Aortic smooth muscle cell (primary cell): Measurements from ENCODE around the gene KRTAP17-1. TPM values are rescaled to one million over a fixed set of nuclear protein-coding genes. Genes with fewer than 3 reads are reported as not detected.

ENCODE experiments used
- total RNA-seq: library from RNA; depleted of rRNA; stranded (reverse); fragments of >200 nt; gene quantifications from 2 replicates; pipeline ENCODE4 v1.2.3, GENCODE V29; 2014

The KRTAP17-1 gene
- total RNA-seq, result not detected in 2 replicates

GRCh38 chr17:41315204-41315794 lies at the start of gene KRTAP17-1:
Gene KRTAP17-1, minus strand, starts transcription at chr17:41315710. Its CDS starts 60 bp downstream, at chr17:41315650.

GRCh38 chr17:41350381-41350878 lies 34.9 kb upstream of the KRTAP17-1 start, which contains the start of gene KRT33A:
Gene KRT33A, minus strand, starts transcription at chr17:41350828. Its CDS starts 61 bp downstream, at chr17:41350767.

GRCh38 chr17:41308918-41309359 lies 6.6 kb downstream of the KRTAP17-1 start, which contains the start of gene KRTAP16-1:
Gene KRTAP16-1, minus strand, starts transcription at chr17:41309309. Its CDS starts 56 bp downstream, at chr17:41309253.

GRCh38 chr17:41301916-41302901 lies 13.3 kb downstream of the KRTAP17-1 start, which contains the start of gene KRTAP29-1:
Gene KRTAP29-1, minus strand, starts transcription at chr17:41302851. Its CDS starts 0 bp downstream, at chr17:41302851.

GRCh38 chr17:41275648-41276190 lies 39.8 kb downstream of the KRTAP17-1 start, which contains the start of gene KRTAP9-7:
Gene KRTAP9-7, plus strand, starts transcription at chr17:41275698. Its CDS starts 0 bp downstream, at chr17:41275698.

GRCh38 chr17:41265078-41265477 lies 50.4 kb downstream of the KRTAP17-1 start, which contains the start of gene KRTAP9-6:
Gene KRTAP9-6, plus strand, starts transcription at chr17:41265378. Its CDS starts 0 bp downstream, at chr17:41265378.

Other genes with a start within 250 kb of the KRTAP17-1 start
- gene KRTAP2-4, start 249.8 kb downstream of the KRTAP17-1 start, total RNA-seq, result not detected in 2 replicates
- not detected in 2 replicates for gene KRTAP4-7, start 231.6 kb downstream of the KRTAP17-1 start, total RNA-seq
- not detected in 2 replicates for gene KRTAP4-8, start 217.6 kb downstream of the KRTAP17-1 start, total RNA-seq
- gene KRTAP4-16, start 213.5 kb downstream of the KRTAP17-1 start, total RNA-seq, result not detected in 2 replicates
- gene KRTAP4-9, start 210.3 kb downstream of the KRTAP17-1 start, total RNA-seq, result not detected in 2 replicates
- not detected in 2 replicates for gene KRTAP4-11, start 197.3 kb downstream of the KRTAP17-1 start, total RNA-seq
- not detected in 2 replicates for gene KRTAP4-12, start 191.5 kb downstream of the KRTAP17-1 start, total RNA-seq
- not detected in 2 replicates for gene KRTAP4-6, start 175.2 kb downstream of the KRTAP17-1 start, total RNA-seq
- gene KRTAP4-5, start 165.9 kb downstream of the KRTAP17-1 start, total RNA-seq, result not detected in 2 replicates
- not detected in 2 replicates for gene KRTAP4-4, start 155.0 kb downstream of the KRTAP17-1 start, total RNA-seq
- gene KRTAP4-3, start 147.5 kb downstream of the KRTAP17-1 start, total RNA-seq, result not detected in 2 replicates
- gene KRTAP4-2, start 137.5 kb downstream of the KRTAP17-1 start, total RNA-seq, result not detected in 2 replicates
- not detected in 2 replicates for gene KRTAP4-1, start 130.8 kb downstream of the KRTAP17-1 start, total RNA-seq
- not detected in 2 replicates for gene KRTAP9-1, start 125.8 kb downstream of the KRTAP17-1 start, total RNA-seq
- gene KRTAP9-2, start 89.1 kb downstream of the KRTAP17-1 start, total RNA-seq, result not detected in 2 replicates
- gene KRTAP9-3, start 83.3 kb downstream of the KRTAP17-1 start, total RNA-seq, result not detected in 2 replicates
- gene KRTAP9-8, start 77.7 kb downstream of the KRTAP17-1 start, total RNA-seq, result not detected in 2 replicates
- not detected in 2 replicates for gene KRTAP9-4, start 66.0 kb downstream of the KRTAP17-1 start, total RNA-seq
- gene KRTAP9-9, start 60.3 kb downstream of the KRTAP17-1 start, total RNA-seq, result not detected in 2 replicates
- gene KRTAP9-6, start 50.3 kb downstream of the KRTAP17-1 start, total RNA-seq, result not detected in 2 replicates
- not detected in 2 replicates for gene KRTAP9-7, start 40.0 kb downstream of the KRTAP17-1 start, total RNA-seq
- gene KRTAP29-1, start 12.9 kb downstream of the KRTAP17-1 start, total RNA-seq, result not detected in 2 replicates
- gene KRTAP16-1, start 6.4 kb downstream of the KRTAP17-1 start, total RNA-seq, result not detected in 2 replicates
- gene KRT33A, start 35.1 kb upstream of the KRTAP17-1 start, total RNA-seq, result not detected in 2 replicates
- not detected in 2 replicates for gene KRT33B, start 54.1 kb upstream of the KRTAP17-1 start, total RNA-seq
- not detected in 2 replicates for gene KRT34, start 66.6 kb upstream of the KRTAP17-1 start, total RNA-seq
- not detected in 2 replicates for gene KRT31, start 81.9 kb upstream of the KRTAP17-1 start, total RNA-seq
- not detected in 2 replicates for gene KRT37, start 108.9 kb upstream of the KRTAP17-1 start, total RNA-seq
- gene KRT38, start 125.3 kb upstream of the KRTAP17-1 start, total RNA-seq, result not detected in 2 replicates
- gene KRT32, start 151.7 kb upstream of the KRTAP17-1 start, total RNA-seq, result not detected in 2 replicates
- not detected in 2 replicates for gene KRT35, start 165.4 kb upstream of the KRTAP17-1 start, total RNA-seq
- gene KRT36, start 174.2 kb upstream of the KRTAP17-1 start, total RNA-seq, result 0.13 TPM in 1 of 2 replicates, not detected in the other
- gene KRT13, start 189.9 kb upstream of the KRTAP17-1 start, total RNA-seq, result not detected in 2 replicates
- gene KRT15, start 203.2 kb upstream of the KRTAP17-1 start, total RNA-seq, result 2.5 and 3.0 TPM in 2 replicates
- 25.1 and 30.7 TPM in 2 replicates for gene KRT19, start 212.6 kb upstream of the KRTAP17-1 start, total RNA-seq